Measurements from ENCODE around the gene NGFR.

Gene NGFR

DNA sequence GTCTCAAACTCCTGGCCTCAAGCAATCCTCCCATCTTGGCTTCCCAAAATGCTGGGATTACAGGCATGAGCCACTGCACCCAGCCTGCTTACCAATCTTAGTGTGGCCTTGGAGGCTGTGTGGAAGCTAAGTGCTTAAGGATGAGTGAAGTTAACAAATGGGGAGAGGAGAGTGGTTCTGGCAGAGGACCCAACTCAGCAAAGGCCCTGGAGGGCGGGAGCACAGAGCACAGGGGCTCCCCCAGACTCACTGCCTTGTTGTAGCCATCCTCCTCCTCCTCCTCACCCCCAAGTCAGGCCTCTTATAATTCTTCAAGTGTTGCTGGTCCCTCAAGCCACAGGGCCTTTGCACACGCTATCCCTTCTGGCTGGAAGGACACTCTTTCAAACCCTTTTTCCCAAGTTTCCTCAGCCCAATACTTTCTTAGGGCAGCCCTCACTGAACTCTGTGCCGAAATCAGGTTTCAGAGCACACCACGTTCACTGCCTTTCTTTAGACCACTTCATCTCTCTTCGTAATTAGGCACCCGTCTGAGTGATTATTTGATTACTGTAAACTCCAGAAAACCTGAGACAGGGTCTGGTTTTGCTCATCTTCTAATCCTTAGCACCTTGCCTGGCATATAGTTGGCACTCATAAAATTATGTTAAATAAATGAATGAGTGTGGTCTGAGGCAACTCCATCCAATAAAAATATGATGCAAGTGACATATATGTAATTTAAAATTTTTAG is 23.4 kb downstream of the NGFR start:
- no peak for DNase-seq

DNA sequence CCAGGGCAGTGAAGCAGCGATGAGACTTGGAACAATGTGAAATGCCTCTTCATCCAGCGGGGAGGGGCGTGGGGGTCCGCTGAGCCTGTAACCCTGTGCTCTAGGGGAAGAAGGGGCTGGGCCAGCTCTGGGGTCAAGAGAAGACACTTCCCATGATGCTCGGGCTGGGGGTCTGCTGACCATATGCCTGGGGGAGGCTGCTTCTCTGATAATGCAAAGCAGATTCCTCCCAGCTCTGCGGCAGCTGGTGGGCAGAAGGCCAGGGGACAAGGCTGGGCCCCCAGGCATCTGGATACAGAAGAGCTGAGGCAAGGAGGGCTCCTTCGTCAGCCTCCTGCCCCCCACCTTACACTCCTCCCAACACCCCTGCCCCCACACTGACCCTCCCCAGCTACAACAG is 24.7 kb downstream of the NGFR start:
- peak; percentile 78 for DNase-seq

DNA sequence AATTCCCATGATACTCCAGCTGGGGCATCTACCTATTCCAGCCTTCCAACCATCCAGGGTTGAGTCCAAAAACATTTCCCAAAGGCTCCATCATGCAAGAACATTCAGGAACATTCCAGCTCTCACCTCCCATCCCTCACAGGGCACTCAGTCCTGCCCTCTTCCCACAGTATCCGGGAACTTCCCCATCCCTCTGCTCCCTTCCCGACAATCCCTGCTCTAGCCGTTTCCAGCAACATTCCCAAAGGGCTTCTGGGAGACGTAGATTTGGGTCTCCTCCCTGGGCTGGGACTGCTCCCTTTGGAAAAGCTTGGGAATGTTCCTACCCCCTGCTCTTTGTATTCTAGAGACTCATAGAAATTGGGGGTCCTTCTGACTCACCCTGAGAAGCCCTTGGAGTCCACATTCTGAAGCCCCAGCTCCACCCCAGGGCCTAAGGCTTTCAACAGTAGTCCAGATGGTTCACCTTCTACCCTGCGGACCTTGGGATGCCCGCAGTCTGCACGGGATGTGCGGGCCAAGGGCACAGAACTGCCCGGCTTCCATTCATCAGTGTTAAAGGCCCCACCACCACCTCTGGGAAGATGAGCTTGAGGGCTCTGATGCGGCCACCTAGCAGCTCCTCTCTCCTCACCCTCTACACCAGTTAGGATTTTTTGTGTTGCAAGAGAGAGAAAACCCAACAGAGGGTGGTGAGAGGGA is 25.4 kb downstream of the NGFR start:
- DNase-seq, result no peak

DNA sequence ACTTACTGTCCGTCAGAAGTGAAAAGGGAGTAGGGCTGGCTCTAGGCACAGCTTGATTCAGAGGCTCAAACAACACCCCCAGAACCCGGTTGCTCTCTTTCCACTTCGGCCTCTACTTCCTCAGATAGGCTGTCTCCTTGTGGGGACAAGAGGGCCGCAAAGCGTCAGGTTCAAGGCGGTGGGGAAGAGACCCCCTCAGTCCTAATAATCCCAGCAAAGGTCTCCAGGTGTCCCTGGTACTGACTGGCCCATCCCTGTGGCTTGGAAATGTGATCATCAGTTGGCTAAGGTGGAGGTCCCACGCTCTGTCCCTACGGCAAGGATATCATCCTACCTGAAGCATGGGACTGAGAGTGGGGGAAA is 26.0 kb downstream of the NGFR start:
- DNase-seq, result no peak

DNA sequence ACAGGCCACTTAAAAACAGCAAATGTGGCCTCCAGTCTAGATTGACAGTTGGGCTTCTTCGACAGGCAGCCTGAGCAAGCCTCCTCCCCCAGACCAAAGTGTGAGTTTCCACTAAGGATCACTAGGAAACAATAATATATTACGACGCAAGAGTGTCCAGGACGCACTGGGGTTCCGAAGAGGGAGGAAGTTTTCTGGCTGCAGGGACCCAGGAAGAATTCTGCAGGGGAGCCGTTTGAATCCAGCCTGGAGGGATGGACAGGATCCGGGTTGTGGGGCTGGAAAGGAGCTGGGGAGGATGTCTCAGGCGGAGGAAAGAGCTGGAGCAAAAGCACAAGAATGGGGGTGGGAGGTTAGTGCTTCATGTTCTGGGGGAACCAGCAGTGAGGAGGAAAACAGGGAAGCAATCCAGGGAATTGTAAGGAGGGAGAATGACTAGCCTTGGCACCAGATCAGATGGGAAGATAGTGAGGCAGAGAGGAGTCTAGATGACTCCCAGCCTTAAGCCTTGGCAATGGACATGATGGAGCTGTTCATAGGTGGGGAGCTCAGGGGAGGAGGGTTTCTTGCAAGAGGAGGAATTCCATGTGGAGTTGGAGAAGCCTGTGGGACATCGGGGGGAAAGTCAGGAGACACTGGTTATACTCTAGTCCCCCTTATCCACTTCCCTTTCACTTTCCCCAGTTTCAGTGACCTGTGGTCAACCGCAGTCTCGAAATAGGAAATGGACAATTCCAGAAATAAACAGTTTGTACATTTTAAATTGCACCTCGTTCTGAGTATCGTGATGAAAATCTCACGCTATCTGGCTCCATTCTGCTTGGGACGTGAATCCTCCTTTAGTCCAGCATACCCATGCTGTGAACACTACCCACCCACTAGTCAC is 26.6 kb downstream of the NGFR start:
- DNase-seq, result no peak

DNA sequence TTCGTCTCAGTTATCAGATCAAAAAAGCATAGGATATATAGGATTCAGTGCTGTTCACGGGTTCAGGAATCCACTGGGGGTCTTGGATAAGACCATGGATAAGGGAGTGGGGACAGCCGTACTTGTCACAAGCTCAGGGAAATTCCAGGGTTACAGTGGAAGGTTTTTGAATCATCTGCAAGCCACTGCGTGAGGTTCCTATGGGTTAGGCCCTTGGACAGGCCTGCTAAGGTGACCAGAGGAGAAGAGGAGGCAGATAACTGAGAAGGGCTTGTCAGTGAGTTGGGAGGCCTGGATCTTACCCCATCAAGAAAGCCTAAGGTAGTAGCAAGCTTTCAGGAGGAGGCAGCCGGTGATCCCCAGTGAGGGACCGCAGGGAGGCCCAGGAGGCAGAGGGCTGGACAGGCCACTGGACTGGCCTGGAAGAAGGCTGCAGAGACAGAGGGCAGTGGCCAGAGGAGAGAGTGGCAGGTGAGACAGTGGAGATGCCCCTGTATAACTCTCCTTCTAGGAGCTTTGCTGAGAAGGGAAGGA is 27.3 kb downstream of the NGFR start:
- DNase-seq, result no peak

DNA sequence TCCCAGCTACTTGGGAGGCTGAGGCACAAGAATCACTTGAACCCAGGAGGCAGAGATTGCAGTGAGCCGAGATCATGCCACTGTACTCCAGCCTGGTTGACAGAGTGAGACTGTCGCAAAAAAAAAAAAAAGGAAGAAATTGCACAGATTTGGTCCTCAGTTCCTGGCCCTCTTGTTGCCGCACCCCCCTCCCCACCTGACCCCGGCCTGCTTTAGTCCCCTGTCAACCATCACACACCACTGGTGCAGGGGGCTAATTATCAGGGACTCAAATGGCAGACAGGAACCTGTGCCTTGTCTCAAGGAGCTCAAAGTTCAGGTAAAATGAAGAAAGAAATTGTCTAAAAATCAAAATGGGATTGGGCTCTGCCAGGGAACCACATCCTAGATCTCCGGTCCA is 28.1 kb downstream of the NGFR start:
- DNase-seq, result no peak

DNA sequence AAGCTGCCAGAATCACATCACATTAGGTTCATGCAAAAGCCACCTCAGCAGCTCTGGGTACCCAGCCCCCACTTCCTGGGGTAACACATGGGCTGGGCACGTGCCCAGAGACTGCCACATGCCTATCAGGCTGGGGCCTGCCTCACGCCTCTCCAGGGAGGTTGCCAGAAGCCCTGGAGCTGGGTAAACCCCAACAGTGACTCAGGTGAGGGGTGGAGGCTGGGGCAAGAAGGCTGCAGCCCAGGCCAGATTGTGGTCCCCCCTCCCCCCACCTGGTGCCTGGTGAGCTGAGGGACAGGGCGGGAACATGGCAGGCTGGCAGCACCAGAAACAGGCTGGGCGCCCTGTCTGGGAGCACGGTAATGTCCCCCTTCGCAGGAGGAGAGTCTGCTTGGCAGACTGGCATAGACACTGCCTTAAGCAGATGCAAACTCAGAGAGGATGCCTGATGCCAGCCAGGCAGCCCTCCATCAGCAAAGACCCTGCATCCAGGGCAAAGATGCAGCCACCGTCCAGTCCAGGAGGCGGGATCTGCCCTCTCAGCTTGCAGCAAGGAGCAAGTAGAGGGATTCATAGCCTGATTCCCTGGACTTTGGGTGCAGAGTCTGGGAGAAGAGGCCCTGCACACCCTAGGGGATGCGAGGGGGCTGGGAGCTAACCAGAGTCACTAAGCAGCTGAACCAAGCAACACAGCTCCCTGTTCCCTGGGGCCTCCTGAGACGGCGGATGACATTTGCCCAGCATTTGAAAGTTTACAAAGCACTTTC is 28.8 kb downstream of the NGFR start:
- DNase-seq, result no peak

DNA sequence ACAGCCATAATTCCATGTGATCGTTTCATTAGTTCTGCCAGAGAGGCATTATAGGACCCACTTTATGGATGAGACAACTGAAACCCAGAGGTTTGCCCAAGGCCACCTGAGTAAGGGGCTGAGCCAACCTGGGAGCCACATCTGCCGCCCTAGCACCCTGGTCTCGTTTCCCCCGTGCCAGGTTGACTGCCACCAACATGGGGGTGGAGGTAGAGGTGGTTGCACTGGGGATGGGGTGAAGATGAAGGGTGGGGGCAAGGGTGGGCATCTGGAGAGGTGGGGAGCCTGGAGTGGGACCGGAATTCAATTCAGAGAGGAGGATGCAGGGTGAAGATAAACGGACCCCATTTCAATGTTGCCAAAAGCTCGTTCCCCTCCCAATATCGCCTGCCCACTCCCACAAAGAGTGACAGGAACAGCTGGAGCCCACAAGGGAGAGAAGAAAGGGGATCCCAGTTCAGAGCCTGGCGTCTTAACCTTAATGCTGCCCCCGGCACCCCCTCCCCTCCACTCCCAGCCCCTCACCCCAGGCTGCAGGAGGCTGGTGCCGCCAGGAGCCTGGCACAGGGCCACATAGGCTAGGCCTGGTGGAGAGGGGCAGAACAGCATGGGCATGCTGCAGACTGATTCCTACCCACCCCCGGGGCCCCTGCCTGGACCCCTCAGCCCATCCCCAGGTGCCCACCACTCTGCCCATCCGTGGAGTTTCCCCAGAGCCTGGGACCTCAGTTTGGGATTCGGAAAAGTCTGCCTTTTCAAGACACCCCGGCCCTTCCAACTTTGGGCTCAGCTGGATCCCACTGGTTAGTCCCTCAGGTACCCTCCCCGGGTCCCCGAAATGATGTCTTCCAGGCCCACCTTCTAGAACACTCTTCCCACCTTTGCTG is 29.6 kb downstream of the NGFR start:
- no peak for DNase-seq

DNA sequence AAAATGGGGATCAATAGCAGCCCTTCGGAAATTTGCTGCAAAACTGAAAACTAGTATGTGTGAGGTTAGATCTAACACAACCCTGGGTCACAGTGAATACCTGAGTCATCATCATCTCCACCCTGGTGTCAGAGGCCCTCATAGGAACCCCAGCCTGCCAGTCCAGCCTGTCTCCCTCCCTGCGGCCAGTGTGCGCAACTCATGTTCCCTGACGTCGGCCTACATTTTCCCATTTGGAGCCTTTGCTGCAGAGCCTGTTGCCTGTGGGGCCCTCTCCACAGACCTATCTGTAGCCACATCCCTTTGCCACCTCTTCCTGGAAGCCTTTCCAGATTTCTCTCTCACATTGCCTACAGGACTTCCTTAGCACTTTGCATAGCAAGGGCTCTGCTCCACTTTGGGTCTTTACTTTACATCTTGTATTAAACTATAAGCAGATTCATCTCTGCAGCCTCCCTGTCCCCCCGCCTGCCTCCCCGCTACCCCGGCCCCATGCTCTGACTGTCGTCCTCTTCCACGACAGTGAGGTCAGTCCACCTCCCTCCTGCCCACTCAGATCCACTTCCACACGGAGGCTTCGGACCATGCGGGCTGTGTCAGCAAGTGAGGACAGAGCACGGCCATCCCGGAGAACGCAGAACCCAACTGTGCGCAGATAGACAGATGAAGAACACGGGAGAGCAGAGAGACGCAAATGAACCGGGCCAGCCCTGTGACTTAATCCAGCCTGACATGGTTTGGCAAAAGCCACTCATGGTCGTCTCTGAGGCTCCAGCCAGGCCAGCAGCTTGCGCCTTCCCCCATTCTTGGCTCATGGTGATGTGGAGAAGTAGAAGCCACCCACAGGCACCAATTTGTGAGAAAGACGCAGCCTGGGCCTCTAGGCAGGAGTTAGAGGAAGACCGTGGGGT is 31.0 kb downstream of the NGFR start:
- no peak for DNase-seq

DNA sequence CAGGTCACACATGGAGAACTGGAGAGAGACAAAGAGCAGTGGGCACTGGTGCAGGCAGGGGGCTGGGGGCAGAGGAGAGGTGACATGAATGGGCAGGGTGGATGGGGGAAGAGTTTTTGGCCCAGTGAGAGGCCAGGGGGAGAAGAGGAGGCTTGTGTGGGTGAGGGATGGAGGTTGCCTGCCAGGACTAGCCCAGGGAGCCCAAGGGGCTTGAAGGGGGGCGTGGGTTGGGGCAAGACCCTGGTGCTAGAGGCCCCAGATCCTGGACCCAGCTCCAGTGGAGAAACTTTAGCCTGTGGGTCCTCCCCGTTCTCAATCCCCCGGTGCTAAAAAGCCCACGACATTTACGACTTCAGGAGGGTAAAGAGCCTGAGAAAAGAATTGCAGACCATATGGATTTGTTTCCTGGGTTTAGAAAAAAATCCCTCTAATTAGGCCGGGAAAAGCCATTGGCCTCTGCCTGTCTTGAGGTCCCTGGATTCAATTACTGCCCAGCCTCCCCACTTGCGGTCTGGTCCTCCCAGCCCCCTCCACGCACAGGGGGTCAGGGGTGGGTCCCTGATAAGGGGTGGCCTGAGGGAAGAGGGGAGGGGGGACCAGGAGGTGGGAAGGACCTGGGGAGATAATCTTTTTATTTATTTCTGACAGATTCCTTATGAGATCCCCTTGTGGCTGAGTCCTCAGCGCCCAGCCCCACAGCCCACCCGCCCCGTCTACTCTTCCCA is 33.0 kb downstream of the NGFR start:
- no peak for DNase-seq

DNA sequence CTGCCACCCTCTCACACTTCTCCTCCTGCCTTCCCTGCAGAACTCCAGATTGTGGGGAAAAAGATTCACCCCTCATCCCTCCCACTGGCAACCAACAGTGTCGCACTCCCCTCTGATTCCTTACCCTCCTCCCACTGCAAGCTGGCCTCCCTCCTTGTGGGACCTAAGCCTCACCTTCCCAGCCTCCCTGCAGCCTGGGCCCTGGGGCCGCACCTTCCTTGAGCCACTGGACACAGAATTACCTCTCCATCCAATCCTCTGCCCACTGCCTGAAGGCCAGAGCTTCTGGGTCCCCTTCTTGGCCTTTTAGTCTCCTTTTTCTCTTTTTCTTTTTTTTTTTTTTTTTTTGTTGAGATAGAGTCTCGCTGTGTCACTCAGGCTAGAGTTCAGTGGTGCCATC is 33.9 kb downstream of the NGFR start:
- no peak for DNase-seq

DNA sequence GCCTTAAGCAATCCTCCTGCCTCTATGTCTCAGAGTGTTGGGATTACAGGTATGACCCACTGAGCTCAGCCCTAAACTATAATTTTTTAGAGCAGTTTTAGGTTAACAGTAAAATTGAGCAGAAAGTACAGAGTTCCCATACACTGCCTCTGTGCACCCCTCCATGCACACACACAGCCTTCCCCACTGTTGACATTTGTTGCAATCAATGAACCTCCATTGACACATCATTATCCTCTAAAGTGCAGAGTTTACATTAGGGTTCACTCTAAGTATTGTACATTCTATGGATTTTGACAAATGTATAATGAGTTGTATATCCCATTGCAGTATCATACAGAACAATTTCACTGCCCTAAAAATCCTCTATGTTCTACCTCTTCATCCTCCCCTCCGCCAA is 35.0 kb downstream of the NGFR start:
- no peak for DNase-seq

DNA sequence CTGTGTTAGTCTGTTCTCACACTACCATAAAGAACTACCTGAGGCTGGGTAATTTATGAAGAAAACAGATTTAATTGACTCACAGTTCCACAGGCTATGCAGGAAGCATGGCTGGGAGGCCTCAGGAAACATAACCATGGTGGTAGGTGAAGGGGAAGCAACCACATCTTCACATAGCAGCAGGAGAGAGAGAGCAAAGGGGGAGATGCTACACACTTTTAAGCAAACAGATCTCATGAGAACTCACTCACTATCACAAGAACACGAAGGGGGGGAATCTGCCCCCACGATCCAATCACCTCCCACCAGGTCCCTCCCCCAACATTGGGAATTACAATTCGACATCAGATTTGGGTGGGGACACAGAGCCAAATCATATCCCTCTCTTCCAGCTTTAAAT is 48.8 kb downstream of the NGFR start:
- DNase-seq, result no peak

DNA sequence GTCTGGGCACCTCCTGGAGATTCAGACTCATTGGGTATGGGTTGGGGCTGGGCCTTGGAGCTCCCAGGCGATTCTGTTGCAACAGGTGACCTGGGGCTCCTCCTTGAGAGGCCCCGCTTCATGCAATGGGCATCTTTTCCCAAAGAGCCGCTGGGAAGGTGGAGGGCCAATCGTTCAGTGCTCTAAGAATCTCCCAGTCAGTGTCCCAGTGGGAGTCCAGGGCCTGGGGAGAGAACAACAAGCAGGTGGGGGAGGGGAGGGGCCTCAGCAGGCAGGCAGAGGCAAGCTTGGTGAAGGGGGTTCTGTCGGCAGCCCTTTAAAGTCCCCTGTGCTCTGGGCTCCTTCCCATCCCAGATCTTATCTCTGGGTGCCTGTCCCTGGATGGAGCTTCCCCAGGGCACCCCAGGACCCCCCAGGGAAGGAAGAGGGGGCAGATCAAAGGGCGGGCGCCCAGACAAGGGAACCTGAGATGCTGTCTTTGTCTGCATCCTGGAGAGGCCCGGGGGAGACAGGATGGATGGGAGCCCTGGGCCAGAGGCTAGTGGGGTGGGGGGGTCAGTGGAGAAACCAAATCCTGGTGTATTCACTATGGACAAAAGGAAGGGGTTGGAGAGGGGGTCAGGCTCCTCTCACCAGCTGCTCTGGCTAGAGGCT is 50.0 kb downstream of the NGFR start:
- no peak for DNase-seq

DNA sequence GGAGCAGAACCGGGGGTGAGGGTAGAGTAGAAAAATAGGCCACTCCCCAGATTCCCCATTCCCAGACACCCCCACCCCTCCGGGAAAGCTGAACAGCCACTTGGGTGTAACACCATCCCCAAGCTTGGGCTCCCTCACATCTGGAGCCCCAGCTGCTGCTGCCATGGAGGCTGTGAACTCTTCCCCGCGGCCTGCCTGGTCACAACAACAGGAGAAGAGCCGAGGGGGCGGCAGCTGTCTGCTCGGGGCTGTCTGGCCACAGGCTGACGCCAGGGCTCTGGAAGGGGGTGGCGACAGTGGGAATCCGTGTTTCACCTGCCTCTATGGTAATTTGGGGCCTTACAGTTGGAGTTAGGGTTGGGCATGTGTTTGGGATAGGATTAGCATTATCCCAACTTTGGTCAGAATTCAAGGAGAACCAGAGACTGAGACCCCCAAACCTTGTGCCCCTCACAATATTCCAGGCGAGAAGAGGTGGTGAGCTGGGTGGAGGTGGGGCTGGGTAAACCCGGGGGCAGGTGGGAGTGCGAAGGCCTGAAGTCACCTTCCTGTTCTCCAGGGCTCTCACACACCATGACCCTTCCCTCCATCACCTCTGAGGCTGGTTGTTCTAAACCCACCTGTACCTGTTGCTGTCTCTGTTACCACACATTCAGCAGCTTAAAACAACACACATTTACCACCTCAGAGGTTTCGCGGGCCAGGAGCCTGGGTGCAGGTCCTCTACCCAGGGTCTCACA is 50.9 kb downstream of the NGFR start:
- peak; percentile 37 for DNase-seq

DNA sequence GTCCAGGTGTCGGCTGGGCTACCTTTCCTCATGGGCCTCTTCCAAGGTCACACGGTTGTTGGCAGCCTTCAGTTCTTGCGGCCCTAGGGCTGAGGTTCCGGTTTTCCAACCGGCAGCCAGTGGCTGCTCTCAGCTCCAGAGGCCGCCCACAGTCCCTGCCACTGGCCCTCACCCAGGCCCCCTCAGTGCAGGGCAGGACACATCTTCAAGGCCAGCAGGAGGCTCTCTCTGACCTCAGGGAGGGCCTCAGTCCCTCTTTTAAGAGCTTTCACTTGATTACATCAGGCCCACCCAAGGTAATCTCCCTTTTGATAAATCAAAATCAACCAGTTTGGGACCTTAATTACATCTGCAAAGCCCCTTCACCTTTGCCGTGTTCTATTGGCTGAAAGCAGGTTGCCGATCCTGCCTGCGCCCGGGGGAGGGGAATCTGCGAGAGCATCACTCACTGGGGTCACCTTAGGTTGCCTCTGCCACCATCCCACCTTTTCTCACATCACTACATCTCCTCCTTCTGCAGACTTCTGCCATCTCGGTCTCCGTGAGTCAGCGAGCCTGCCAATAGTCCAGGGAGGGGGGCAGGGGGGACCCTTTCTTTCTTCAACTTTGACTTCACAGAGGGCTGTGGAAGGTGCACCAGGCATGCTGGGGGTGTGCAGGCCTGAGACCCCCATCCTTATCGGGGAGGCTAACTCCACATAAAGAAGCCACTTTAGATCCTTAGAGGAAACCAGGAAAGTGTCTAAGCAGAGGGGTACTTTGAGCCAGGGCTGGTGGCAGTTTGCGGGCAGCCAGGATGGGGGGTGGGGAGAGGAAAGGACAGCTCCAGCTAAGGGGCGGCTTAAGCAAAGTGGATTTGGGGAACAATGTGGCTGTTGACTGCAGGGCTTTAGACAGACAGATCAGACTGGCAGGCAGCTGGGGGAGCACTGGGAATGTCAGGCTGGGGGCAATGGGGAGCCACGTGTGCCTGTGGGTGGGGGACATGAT is 51.7 kb downstream of the NGFR start:
- no peak for DNase-seq

All from eye (tissue), 1 donor.